H54 (cell line): ENCODE data around the gene DCTN2.

Source experiments
- DNase-seq: peaks from one replicate; pipeline ENCODE4 v3.0.0; 2011; ENCODE audit warnings: low spot score, mixed read lengths; ENCODE audit not compliant: insufficient read length
- FAIRE-seq: peaks from 3 replicates; lab custom pipeline; 2011; peaks lifted over from hg19 to GRCh38; lab: Jason Lieb, UNC
- POLR2A ChIP-seq: IDR thresholded peaks from 2 replicates; pipeline ENCODE4 v1.6.1; 2011; ENCODE audit warnings: low read depth, mild to moderate bottlenecking, low read length

Gene DCTN2

GRCh38 chr12:57534991-57535543 lies 11.9 kb downstream of the DCTN2 start:
- DNase-seq (no peak), FAIRE-seq (no peak)
- no peak for TF ChIP-seq POLR2A

GRCh38 chr12:57534250-57534649 lies 12.7 kb downstream of the DCTN2 start:
- FAIRE-seq (no peak), DNase-seq (no peak)
- no peak for TF ChIP-seq POLR2A

- no peak for DNase-seq
- no peak for TF ChIP-seq POLR2A
- FAIRE-seq: no peak
Observed at GRCh38 chr12:57533108-57533507, 13.9 kb downstream of the DCTN2 start.

- TF ChIP-seq POLR2A: no peak
- no peak for FAIRE-seq
- DNase-seq: no peak
Observed at GRCh38 chr12:57531836-57532235, 15.2 kb downstream of the DCTN2 start.

- no peak for TF ChIP-seq POLR2A
- FAIRE-seq (no peak), DNase-seq (no peak)
Observed at GRCh38 chr12:57530396-57531142, 16.4 kb downstream of the DCTN2 start.

- FAIRE-seq (no peak), DNase-seq (no peak)
- no peak for TF ChIP-seq POLR2A
Observed at GRCh38 chr12:57529831-57530230, 17.2 kb downstream of the DCTN2 start.

GRCh38 chr12:57528831-57529555 lies 18.0 kb downstream of the DCTN2 start:
- FAIRE-seq: no peak
- no peak for TF ChIP-seq POLR2A

GRCh38 chr12:57528176-57528575 lies 18.8 kb downstream of the DCTN2 start:
- no peak for FAIRE-seq
- DNase-seq: no peak
- TF ChIP-seq POLR2A: no peak

More at GRCh38 chr12:57528831-57529555, 18.0 kb downstream of the DCTN2 start:
- DNase-seq: no peak

- FAIRE-seq (no peak), DNase-seq (no peak)
- TF ChIP-seq POLR2A: no peak
Observed at GRCh38 chr12:57527184-57527583, 19.8 kb downstream of the DCTN2 start.

GRCh38 chr12:57526477-57527126 lies 20.4 kb downstream of the DCTN2 start:
- FAIRE-seq (no peak), DNase-seq (no peak)
- TF ChIP-seq POLR2A: no peak

- DNase-seq (no peak), FAIRE-seq (no peak)
Observed at GRCh38 chr12:57525615-57526383, 21.2 kb downstream of the DCTN2 start.

GRCh38 chr12:57524814-57525614 lies 22.0 kb downstream of the DCTN2 start:
- DNase-seq: no peak
- TF ChIP-seq POLR2A: no peak
- FAIRE-seq: no peak

More at GRCh38 chr12:57525615-57526383, 21.2 kb downstream of the DCTN2 start:
- TF ChIP-seq POLR2A: no peak
